HG02642 (cell line): Measurements from ENCODE around the gene REEP5.
"Not testable (repeated sequence)": the region's sequence is repeated elsewhere in the genome, so short reads cannot be mapped to it uniquely, and the experiment has no call there.

ENCODE experiments used
- ATAC-seq: cut with Tn5 transposase; IDR thresholded peaks from one replicate; pipeline ENCODE4 v1.9.1; 2021; ENCODE audit warnings: mild to moderate bottlenecking; ENCODE audit not compliant: unreplicated experiment, poor library complexity

REEP5 gene

DNA sequence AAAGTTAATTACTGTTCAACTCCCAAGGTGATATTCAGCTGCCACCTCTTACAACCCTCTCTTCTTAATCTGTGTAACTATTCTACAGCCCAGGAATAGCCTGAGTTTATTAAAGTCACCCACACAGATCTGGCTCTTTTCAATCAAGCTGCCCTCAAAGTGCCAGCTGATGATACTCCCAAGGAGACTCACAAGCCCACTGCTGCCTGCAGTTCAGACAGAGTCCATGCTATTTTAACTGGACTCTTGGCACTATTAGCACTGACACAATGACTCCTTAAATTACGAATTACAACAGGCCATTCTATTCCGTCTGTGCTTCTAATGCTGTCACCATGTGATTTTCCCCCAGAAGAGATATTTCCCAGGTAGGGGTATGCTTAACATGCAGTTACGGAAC lies 26.3 kb downstream of the REEP5 start:
- no peak for ATAC-seq

DNA sequence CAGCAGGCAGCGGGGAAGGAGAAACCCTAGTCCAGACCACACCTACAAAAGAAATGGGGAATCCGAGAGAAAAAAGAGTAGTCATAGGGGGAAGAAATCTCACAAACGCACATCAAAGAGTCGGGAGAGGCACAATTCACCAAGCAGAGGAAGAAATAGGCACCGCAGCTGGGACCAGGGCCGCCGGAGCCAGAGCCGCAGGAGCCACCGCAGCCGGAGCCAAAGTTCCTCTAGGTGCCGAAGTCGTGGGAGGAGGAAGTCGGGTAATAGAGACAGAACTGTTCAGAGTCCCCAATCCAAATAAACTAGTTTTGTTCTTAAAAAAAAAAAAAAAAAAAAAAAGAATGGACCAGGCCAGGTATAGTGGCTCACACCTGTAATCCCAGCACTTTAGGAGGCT lies 29.3 kb downstream of the REEP5 start:
- no peak for ATAC-seq

DNA sequence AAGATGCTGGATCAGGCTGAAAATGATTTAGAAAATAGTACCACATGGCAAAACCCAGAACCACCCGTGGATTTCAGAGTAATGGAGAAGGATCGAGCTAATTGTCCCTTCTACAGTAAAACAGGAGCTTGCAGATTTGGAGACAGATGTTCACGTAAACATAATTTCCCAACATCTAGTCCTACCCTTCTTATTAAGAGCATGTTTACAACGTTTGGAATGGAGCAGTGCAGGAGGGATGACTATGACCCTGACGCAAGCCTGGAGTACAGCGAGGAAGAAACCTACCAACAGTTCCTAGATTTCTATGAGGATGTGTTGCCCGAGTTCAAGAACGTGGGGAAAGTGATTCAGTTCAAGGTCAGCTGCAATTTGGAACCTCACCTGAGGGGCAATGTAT lies 30.0 kb downstream of the REEP5 start:
- not testable (repeated sequence) for ATAC-seq

DNA sequence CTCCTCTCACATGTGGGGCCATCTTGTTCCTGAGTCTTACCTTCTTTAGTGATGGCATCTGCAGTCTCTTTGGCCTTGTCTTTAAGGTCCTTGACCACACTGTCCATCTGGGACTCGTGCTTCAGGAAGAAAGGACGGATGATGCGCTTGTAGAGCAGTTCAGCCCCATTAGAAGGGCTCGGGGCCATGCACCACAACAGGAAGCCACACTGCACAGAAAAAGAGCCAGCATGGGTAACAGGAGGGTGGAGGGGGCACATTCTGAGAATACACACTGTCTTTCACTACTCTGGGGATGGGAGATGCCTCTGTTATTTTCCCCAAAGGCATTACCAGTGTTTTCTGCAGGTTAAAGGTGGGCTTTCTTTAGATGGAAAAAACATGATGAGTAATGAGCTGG lies 35.1 kb downstream of the REEP5 start:
- no peak for ATAC-seq

DNA sequence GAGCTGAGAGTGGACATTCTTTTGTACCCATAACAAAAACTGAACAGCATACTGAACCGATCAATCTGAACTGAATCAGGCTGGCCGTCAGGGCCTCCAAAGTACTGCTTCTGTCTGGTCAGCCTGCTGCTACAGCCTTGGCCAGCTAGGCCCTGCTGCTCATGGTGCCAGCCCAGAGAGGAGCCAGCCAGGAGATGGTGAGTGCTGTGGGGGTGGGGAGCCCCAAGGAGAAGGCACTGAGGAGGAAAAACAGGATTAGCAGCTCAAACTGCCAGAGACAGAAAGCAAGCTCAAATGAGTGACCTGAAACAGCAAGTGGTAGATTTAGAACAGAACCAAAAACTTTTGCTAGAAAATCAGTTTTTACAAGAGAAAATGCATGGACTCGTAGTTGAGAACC lies 37.0 kb downstream of the REEP5 start:
- ATAC-seq: no peak

DNA sequence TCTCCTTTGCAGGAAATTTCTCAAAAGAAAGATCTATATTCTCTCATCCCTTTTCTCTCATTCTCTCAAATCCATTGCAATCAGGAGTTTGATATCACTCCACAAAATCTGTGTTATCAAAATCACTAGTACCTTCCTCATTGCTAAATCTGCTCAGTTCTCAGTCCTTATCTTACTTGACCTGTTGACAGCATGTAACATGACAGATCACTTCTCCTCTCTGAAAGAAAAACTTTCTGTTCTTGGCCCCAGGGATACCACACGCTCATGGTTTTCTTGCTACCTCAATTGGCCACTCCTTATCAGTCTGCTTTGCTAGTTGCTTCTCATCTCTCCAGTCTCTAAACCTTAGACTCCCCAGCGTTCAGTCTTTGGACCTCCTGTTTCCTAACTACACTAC lies 38.8 kb downstream of the REEP5 start:
- ATAC-seq: no peak

DNA sequence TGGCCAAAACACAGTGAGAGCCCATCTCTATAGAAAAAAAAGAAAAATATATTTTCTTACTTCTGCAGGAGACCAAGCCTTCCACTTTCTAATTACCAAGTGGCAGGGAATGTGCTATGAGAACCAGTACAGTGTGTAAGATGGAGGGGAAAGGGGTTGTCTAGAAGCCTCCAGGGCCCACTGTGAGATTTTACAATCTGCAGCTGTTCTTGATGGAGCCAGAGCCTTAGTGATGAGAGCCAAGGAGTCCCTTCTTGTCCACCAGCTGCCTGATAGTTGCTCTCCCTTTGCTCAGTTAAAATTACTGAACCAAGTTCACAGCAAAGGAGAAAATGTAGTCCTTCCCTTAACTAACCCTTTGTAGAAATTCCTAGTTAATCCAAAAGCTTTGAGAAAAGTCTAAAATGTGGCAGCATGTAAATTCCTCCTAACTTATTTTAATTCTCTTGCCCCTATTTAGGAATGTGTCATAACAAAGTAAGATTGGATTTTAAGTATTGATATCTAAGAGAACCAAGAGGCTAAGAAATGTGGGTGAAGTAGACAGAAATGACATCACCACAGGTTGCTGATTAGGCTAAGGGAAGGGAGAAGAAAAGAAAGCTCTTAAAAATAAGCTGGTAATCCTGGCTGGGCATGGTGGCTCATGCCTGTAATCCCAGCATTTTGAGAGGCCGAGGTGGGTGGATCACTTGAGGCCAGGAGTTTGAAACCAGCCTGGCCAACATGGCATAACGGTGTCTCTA lies 41.6 kb downstream of the REEP5 start:
- ATAC-seq: no peak

DNA sequence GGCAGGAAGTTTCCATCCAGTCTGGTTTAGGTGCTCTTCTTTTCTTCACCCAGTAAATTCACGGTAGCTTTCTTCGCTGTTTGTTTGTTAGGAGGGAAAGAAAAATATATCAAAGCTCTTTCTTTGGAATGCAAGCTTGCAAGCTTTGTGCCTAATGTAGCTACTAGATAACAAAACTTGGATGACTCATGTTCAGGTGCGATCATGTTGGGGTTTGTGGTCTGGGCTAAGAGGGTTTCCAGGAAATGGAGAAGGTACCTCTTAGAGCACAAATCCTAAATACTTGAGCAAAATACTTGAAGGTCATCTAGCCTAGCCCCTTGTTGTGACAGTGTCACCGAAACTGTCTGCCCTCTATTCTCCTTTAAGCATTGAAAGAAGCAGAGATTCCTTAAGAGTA lies 43.3 kb downstream of the REEP5 start:
- no peak for ATAC-seq

DNA sequence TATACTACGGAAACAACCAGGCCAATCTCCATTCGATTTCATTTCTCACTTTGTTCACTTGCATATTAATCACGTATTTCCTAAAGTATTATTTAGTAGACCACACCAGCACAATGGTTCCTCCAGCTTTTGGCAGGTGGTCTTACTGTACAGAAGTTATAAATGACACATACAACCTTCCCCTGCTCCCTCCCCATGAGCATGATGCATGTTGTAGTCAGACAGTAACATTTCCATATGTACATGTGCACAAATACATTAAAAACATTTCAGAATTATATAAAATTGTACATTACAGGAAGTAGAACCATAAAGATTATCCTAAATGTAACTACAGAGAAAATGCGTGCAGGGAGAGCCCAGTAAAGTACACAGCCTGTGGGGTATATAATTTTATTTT lies 43.9 kb downstream of the REEP5 start:
- no peak for ATAC-seq

DNA sequence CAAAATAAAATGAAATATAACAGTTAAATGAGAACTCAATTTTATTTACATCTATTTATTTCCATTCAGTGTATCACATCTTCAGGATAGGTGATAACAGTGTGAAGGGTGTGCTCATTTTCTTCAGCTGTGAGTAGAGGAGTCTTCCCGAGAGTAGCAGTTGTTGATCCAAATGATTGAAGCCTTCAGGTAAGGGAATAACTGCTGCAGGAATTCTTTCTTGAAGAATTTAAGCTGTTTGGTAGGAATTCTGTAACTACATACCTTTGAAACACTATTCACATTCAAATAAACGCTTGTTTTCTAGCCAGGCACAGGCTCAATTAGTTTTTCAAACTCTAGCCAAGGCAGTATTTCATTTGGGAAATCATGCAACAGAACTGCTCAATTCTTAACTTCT lies 45.7 kb downstream of the REEP5 start:
- no peak for ATAC-seq

DNA sequence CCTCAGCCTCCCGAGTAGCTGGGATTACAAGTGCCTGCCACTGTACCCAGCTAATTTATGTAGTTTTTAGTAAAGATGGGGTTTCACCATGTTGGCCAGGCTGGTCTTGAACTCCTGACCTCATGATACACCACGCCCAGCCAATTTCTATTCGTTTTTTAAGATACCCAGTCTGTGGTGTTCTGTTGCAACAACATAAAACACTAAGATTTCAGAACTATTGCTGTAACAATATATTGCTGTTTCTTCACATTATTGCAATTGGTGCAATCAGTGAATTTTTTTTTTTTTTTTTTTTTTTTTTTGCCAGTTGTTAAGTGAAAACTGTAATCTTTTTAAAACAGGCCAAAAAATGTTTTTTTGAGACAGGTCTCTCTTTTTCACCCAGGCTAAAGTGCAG lies 51.1 kb downstream of the REEP5 start:
- no peak for ATAC-seq

DNA sequence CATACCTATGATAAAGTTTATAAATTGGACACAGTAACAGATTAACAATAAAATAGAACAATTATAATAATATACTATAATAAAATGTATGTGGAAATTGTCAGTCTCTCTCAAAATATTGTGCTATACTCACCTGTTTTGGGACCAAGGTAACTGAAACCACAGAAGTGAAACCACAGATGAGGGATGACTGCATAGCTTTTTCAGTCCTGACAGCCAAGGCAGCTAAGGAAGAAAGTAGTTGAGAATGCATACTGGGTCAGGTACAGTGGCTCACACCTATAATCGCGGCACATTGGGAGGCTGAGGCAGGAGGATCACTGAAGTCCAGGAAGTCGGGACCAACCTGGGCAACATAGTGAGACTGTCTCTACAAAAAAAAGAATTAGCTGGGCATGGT lies 52.1 kb downstream of the REEP5 start:
- ATAC-seq: peak; percentile 83

DNA sequence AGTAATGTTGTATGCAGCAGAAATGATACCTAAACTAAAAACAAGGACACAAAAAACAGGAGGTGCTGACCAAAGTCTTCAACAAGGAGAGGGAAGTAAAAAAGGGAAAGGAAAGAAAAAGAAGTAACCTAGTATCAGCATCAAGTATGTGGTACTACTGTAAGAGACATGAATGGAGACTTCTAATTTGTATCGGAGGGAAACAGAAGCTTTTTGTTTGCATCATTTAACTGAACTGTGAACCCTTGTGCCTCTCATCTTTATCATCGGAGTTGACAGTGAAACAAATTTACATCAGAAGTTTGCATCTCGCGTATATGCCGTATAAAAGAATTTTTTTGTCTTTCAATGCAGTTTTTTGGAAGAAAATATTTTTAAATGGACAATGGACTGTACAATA lies 54.6 kb downstream of the REEP5 start:
- no peak for ATAC-seq

DNA sequence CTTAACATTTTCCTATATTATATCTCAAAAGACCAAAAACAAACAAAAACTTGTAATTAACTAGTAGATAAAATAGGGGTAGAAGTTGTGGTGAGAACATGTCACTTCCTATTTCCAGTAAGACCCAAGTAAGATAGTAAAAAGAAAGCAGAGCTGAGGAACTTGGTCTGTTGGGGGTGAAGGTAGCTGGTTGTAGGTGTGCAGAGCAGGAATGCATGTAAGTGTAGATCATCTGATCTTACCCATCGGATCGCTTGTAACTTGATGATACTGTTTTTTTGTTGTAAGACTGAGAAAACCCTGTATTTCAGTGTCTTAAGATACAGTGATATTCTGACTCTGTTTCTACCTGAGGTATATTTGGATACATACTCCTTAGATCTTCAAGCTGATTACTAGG lies 55.3 kb downstream of the REEP5 start:
- ATAC-seq: no peak

DNA sequence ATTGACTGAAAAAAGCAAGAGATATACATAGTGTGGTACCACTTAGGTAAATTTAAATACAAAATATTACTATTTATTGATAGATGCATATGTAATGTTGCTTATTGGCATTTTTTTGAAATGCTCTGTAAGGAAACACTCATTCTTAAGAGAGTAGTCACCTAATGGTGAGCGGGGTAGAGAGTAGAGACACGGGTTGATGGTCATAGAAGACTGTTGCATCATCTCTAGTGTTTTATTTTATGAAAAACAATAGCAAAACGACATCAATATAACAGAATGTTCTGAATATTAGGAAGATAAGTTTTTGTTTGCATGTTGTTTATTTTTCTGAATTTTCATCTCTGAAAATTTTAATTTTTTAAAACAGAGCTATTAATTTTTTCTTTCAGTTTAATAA lies 56.9 kb downstream of the REEP5 start:
- ATAC-seq: no peak

DNA sequence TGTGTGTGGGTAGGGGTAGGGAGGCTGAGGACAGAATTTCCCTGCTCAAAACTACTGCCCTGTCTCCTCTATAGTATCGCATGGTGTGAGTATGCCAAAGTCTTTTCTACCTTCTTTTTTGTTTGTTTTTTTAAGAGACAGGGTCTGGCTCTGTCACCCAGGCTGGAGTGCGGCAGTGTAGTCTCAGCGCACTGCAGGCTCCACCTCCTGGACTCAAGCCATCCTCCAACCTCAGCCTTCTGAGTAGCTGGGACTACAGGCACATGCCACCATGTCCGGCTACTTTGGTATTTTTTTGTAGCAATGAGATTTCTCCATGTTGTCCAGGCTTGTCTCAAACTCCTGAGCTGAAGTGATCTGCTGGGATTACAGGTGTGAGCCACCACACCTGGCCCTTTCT lies 58.5 kb downstream of the REEP5 start:
- ATAC-seq: no peak

DNA sequence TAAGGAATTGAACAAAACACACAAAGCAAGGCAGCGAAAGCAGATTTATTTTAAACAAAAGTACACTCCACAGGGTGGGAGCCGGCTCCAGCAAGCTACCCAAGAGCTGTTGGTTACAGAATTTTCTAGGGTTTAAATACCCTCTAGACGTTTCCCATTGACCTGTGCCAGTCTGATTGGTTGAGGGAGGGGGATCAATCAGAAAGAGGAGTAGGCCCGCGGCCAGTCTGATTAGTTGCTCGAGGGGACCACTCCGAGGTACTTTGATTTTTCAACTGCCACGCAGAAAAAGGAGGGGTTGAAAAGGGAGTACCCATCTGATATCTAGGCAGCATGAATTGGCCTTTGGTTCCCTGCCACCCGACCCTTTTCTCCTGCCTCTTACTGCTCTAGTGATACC lies 59.9 kb downstream of the REEP5 start:
- no peak for ATAC-seq

DNA sequence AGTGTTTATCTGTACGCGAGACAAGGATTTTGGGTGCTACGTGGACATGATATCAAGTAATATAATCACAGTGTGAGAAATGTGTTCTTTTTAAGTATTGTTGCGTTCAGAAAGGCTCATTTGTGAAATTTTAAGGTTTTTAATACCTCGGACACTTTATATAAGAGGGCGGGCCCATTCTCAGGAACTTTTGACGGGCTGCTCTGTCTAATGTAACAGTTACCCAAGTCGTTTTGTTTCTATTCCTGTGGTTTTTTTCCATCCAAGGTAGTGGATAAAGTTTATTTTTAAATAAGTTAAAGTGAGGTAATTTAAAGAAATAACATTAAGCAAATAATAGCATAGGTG lies 60.4 kb downstream of the REEP5 start:
- ATAC-seq: no peak

DNA sequence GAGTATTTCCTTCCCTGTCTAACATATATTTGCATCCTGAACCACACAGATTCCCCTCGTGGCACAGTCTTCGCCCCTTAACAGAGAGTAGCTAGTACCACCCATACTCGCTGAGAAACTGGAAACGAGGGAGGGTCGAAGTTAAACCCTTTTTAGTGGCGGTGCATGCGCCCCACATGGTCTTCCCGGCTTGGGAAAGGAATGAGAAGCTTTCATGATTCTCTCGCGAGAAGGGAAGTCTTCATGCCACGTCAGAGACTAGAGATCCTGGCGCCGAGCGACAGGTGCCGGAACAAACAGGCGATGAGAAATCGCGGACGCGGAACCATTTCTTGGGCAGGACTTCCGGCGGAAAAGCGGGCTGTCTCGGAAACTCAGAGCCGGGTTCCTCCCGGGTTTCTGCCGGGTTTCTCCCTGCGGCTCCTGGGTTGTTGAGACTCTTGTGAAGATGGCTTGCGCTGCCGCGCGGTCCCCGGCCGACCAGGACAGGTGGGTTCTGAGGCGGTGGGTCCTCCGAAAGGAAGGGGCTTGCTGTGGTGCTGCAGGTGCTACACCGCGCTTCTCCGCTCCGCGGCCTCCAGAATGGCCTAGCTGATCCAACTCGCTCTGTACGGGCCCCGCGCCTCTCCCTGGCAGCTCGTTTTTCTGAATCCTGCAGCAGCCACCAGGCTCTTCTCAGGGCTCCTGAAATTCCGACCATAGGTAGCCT lies 60.9 kb downstream of the REEP5 start, which contains the start of gene SRP19:
Gene SRP19, plus strand, starts transcription at position 359 of the 709 bp plus-strand sequence. Its CDS starts 90 bp downstream, at position 449.
- peak; percentile 98 for ATAC-seq

DNA sequence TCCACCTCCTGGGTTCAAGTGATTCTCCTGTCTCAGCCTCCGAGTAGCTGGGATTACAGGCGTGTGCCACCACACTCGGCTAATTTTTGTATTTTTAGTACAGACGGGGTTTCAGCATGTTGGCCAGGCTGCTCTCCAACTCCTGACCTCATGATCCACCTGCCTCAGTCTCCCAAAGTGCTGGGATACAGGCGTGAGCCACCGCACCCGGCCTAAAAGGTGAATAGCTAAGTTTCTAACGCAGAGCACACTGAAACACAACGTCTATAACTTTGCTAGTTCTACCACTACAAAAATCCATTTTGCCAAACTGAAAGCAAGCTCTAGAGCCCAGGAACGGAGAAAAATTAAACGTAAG lies 61.5 kb downstream of the REEP5 start:
- ATAC-seq: not testable (repeated sequence)

DNA sequence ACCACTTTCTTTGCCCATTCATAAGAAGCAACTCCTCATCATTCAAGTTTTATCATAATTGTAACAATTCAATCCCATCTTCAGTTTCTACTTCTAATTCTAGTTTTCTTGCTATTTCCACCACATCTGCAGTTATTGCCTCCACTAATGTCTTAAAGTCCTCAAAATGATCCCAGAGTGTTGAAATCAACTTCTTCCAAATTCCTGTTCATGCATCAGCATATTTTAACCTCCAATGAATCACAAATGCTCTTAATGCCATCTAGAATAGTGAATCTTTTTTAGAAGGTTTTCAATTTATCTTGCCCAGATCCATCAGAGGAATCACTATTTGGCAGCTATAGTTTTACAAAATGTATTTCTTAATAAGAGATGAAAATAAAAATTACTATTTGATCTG lies 64.2 kb downstream of the REEP5 start:
- ATAC-seq: no peak

DNA sequence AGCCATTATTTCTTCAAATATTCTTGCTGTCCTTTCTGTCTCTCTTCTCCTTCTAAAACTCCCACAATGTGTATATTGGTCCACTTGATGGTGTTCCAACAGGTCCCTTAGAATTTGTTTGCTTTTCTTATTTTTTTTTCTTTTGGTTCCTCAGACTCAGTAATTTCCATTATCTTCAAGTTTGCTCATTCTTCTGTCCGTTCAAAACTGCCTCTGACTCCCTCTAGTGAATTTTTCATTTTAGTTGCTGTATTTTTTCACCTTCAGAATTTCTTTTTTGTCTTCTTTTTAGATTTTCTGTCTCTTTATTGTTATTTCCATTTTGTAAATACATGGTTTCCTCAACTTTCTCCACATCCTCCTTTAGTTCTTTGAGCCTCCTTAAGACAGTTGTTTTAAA lies 67.4 kb downstream of the REEP5 start:
- ATAC-seq: no peak
